ENCODE data around the gene EYA2. TPM values are rescaled to one million over a fixed set of nuclear protein-coding genes. Genes with fewer than 3 reads are reported as not detected.

The EYA2 gene
- total and polyA plus RNA-seq, 2 donors (not counting 3 experiments of a cell fraction or from before 2014, with no cell fraction given): not detected

- H3K4me2 ChIP-seq (ENCODE audit: insufficient read depth, low read length): no peak overlapping the region
- dilution Hi-C loops (cut with MboI; ENCODE audit: extremely low pct_ligation_motif_present, low sequenced_read_pairs): no loop called here
- ChIA-PET POLR2A (no interaction called here), CTCF (no interaction called here)
- no peaks in the 10 kb centered on the region for H3K9me3 ChIP-seq (replicated peaks; ENCODE audit: control insufficient read depth, insufficient read depth, low read length)
- no peak overlapping the region for H2AFZ ChIP-seq (ENCODE audit: low read depth, low read length)
- H3K4me3 ChIP-seq (replicated peaks in 1 of 3; ENCODE audit: insufficient read depth in 1 of 3, low read depth in 1 of 3, low read length in 3 of 3): no peak overlapping the region
- no peak for DNase-seq (ENCODE audit: low read depth, low spot score)
- H3K27ac ChIP-seq (ENCODE audit: insufficient read depth, low read depth, low read length): no peak overlapping the region
- intact Hi-C loops (cut with micrococcal nuclease): no loop called here
- TF ChIP-seq JUN (IDR thresholded peaks at IDR 0.05; ENCODE audit: borderline replicate concordance, insufficient read depth, insufficient read length, low read depth) (no peak), MYC (IDR thresholded peaks at IDR 0.05; ENCODE audit: low read depth, low read length) (no peak), POLR2A (IDR thresholded peaks at IDR 0.05; ENCODE audit: low read depth, low read length) (no peak), CTCF (IDR thresholded peaks at IDR 0.05; ENCODE audit: extremely low read depth in 1 of 2, insufficient read depth in 1 of 2, low read depth in 1 of 2, low read length in 2 of 2) (no peak), GATA2 (IDR thresholded peaks at IDR 0.05; ENCODE audit: insufficient read depth, insufficient read length, low read depth, low read length) (no peak)
- H3K9me1 ChIP-seq (replicated peaks; ENCODE audit: control insufficient read depth, extremely low read depth, insufficient read depth, low read length): no peaks in the 10 kb centered on the region
- no peaks in the 10 kb centered on the region for H4K20me1 ChIP-seq (replicated peaks; ENCODE audit: control insufficient read depth, extremely low read depth, insufficient read depth, low read length)
- no peak overlapping the region for H3K9ac ChIP-seq (replicated peaks; ENCODE audit: extremely low read depth, insufficient read depth, low read length)
- no peaks in the 10 kb centered on the region for H3K4me1 ChIP-seq (ENCODE audit: control insufficient read depth, extremely low read depth, insufficient read depth, low read length)
- no TSS peak for BruUV-seq (replicated peaks)
- FAIRE-seq: no peak
- H3K27me3 ChIP-seq (ENCODE audit: control insufficient read depth in 2 of 2, insufficient read depth in 2 of 2, low read length in 2 of 2): peaks cover 6 to 8% of the 10 kb centered on the region in 2 experiments
- no peaks in the 10 kb centered on the region for H3K79me2 ChIP-seq (ENCODE audit: control insufficient read depth, insufficient read depth, low read length)
- no peaks in the 10 kb centered on the region for H3K36me3 ChIP-seq (ENCODE audit: control insufficient read depth in 2 of 2, extremely low read depth in 1 of 2, insufficient read depth in 2 of 2, low read length in 2 of 2)
Measured at GRCh38 chr20:47189060-47189459, 294.4 kb downstream of the EYA2 start.

GRCh38 chr20:47191074-47191673 is 296.5 kb downstream of the EYA2 start:
- no peaks in the 10 kb centered on the region for H3K9me1 ChIP-seq (replicated peaks; ENCODE audit: control insufficient read depth, extremely low read depth, insufficient read depth, low read length)
- DNase-seq (ENCODE audit: low read depth, low spot score) (no peak), FAIRE-seq (no peak)
- intact Hi-C loops (cut with micrococcal nuclease): no loop called here
- H3K27me3 ChIP-seq (ENCODE audit: control insufficient read depth in 2 of 2, insufficient read depth in 2 of 2, low read length in 2 of 2): peaks cover 6 to 8% of the 10 kb centered on the region in 2 experiments
- H3K4me1 ChIP-seq (ENCODE audit: control insufficient read depth, extremely low read depth, insufficient read depth, low read length): no peaks in the 10 kb centered on the region
- no peak overlapping the region for H2AFZ ChIP-seq (ENCODE audit: low read depth, low read length)
- ChIA-PET POLR2A (interaction anchor here (0.6 kb wide), 1 partner anchor 1011 kb away, joined by 3 read pairs; no protein-coding TSS in a partner anchor), CTCF (interaction anchor here (1.2 kb wide), 1 partner anchor 193 kb away, joined by 3 read pairs; no protein-coding TSS in a partner anchor)
- TF ChIP-seq FOS (IDR thresholded peaks at IDR 0.05; ENCODE audit: borderline replicate concordance, insufficient read depth, low read length) (peak; percentile 21), POLR2AphosphoS5 (IDR thresholded peaks at IDR 0.05; ENCODE audit: insufficient read depth, low read depth, low read length) (no peak)
- no peak overlapping the region for H3K27ac ChIP-seq (ENCODE audit: insufficient read depth, low read depth, low read length)
- no peak overlapping the region for H3K9ac ChIP-seq (replicated peaks; ENCODE audit: extremely low read depth, insufficient read depth, low read length)
- H4K20me1 ChIP-seq (replicated peaks; ENCODE audit: control insufficient read depth, extremely low read depth, insufficient read depth, low read length): no peaks in the 10 kb centered on the region
- H3K4me2 ChIP-seq (ENCODE audit: insufficient read depth, low read length): no peak overlapping the region
- no peaks in the 10 kb centered on the region for H3K79me2 ChIP-seq (ENCODE audit: control insufficient read depth, insufficient read depth, low read length)
- H3K9me3 ChIP-seq (replicated peaks; ENCODE audit: control insufficient read depth, insufficient read depth, low read length): no peaks in the 10 kb centered on the region
- BruUV-seq (replicated peaks): no TSS peak
- H3K36me3 ChIP-seq (ENCODE audit: control insufficient read depth in 2 of 2, extremely low read depth in 1 of 2, insufficient read depth in 2 of 2, low read length in 2 of 2): no peaks in the 10 kb centered on the region
- dilution Hi-C loops (cut with MboI; ENCODE audit: extremely low pct_ligation_motif_present, low sequenced_read_pairs): no loop called here
- H3K4me3 ChIP-seq (replicated peaks in 1 of 3; ENCODE audit: insufficient read depth in 1 of 3, low read depth in 1 of 3, low read length in 3 of 3): no peak overlapping the region

Measured in endothelial cell of umbilical vein (primary cell).